Activated B cell treated with CpG ODN at 0.5 μM for 24 hours (primary cell): ENCODE measurements around the gene BZW1. TPM values are rescaled to one million over a fixed set of nuclear protein-coding genes. Genes with fewer than 3 reads are reported as not detected.
"Not testable (repeated sequence)": the region's sequence is repeated elsewhere in the genome, so short reads cannot be mapped to it uniquely, and the experiment has no call there.

Experiments
- ATAC-seq: fragments of 200-7000 bp; cut with Tn5 transposase; one replicate; pipeline ENCODE4 v1.10.0; 2021; ENCODE audit warnings: low read depth, mild to moderate bottlenecking, moderate library complexity
- CTCF ChIA-PET: fragments of 350-600 bp; sonication (Branson Sonifier 250); formaldehyde crosslinking; loops from one replicate; lab custom pipeline; 2021; ENCODE audit warnings: antibody characterized with exemption; lab: Charles Lee
- POLR2A ChIA-PET: fragments of 350-600 bp; sonication (Branson Sonifier 250); formaldehyde crosslinking; loops from one replicate; lab custom pipeline; 2021; ENCODE audit warnings: antibody characterized with exemption; lab: Charles Lee
- DNase-seq: peaks from one replicate; pipeline ENCODE4 v3.0.0; 2022
- H3K27ac Mint-ChIP-seq: one replicate; pipeline ENCODE4 v1.8.0; 2020; ENCODE audit warnings: mixed read lengths
- H3K27me3 Mint-ChIP-seq: one replicate; pipeline ENCODE4 v1.8.0; 2021; ENCODE audit warnings: mixed read lengths
- H3K36me3 Mint-ChIP-seq: one replicate; pipeline ENCODE4 v1.8.0; 2021; ENCODE audit warnings: low read depth, mixed read lengths
- H3K4me1 Mint-ChIP-seq: one replicate; pipeline ENCODE4 v1.8.0; 2021; ENCODE audit warnings: mixed read lengths
- H3K4me3 Mint-ChIP-seq: one replicate; pipeline ENCODE4 v1.8.0; 2020; ENCODE audit warnings: mild to moderate bottlenecking, mixed read lengths
- H3K9me3 Mint-ChIP-seq: one replicate; pipeline ENCODE4 v1.8.0; 2020; ENCODE audit warnings: mixed read lengths
- CTCF ChIP-seq: fragments of 200-600 bp; IDR thresholded peaks from one replicate; pipeline ENCODE4 v1.8.0; 2022; ENCODE audit warnings: antibody characterized with exemption, mild to moderate bottlenecking
- intact Hi-C: fragments of 100-400 bp; cut with micrococcal nuclease; formaldehyde crosslinking; loops from one replicate; pipeline ENCODE4 v1.15.1; 2024
- total RNA-seq: library from RNA; stranded (reverse); gene quantifications from 2 replicates; pipeline ENCODE4 v1.2.3, GENCODE V29; 2022

BZW1 gene
- total RNA-seq, 1 donor from 2014 or later: 197 TPM

GRCh38 chr2:200796561-200796960, 15.1 kb upstream of the BZW1 start:
- ChIA-PET CTCF (no interaction called here), POLR2A (no interaction called here)
- ATAC-seq (no peak), DNase-seq (no peak)
- H3K4me1 Mint-ChIP-seq: no peaks in the 10 kb centered on the region
- no peak for TF ChIP-seq CTCF
- peaks cover 2% of the 10 kb centered on the region for H3K36me3 Mint-ChIP-seq
- H3K9me3 Mint-ChIP-seq: peaks cover 2% of the 10 kb centered on the region
- no peak overlapping the region for H3K27ac Mint-ChIP-seq
- no peaks in the 10 kb centered on the region for H3K27me3 Mint-ChIP-seq
- H3K4me3 Mint-ChIP-seq: no peak overlapping the region
- intact Hi-C loops: no loop called here

- DNase-seq (no peak), ATAC-seq (no peak)
- TF ChIP-seq CTCF: no peak
- Mint-ChIP-seq H3K36me3 (peaks cover 2% of the 10 kb centered on the region), H3K4me3 (no peak overlapping the region), H3K9me3 (peaks cover 4% of the 10 kb centered on the region), H3K4me1 (no peaks in the 10 kb centered on the region), H3K27me3 (no peaks in the 10 kb centered on the region), H3K27ac (no peak overlapping the region)
- intact Hi-C loops: no loop called here
- ChIA-PET CTCF (no interaction called here), POLR2A (no interaction called here)
These were observed 14.4 kb upstream of the BZW1 start for GRCh38 chr2:200797242-200797770.

GRCh38 chr2:200798514-200798913, 13.2 kb upstream of the BZW1 start:
- no peak for TF ChIP-seq CTCF
- H3K27me3 Mint-ChIP-seq: no peaks in the 10 kb centered on the region
- H3K27ac Mint-ChIP-seq: no peak overlapping the region
- ATAC-seq: no peak
- peaks cover 2% of the 10 kb centered on the region for H3K36me3 Mint-ChIP-seq
- H3K4me3 Mint-ChIP-seq: no peak overlapping the region
- no peak for DNase-seq
- CTCF ChIA-PET: no interaction called here
- H3K4me1 Mint-ChIP-seq: no peaks in the 10 kb centered on the region
- POLR2A ChIA-PET: no interaction called here
- intact Hi-C loops: no loop called here
- peaks cover 4% of the 10 kb centered on the region for H3K9me3 Mint-ChIP-seq

GRCh38 chr2:200800458-200800857, 11.3 kb upstream of the BZW1 start:
- H3K9me3 Mint-ChIP-seq: peaks cover 4% of the 10 kb centered on the region
- ATAC-seq: no peak

GRCh38 chr2:200801431-200801830, 10.3 kb upstream of the BZW1 start:
- CTCF ChIA-PET: not testable (repeated sequence)

More at GRCh38 chr2:200800458-200800857, 11.3 kb upstream of the BZW1 start:
- Mint-ChIP-seq H3K4me3 (no peak overlapping the region), H3K27ac (no peak overlapping the region), H3K4me1 (no peaks in the 10 kb centered on the region), H3K36me3 (peaks cover 2% of the 10 kb centered on the region), H3K27me3 (no peaks in the 10 kb centered on the region)
- ChIA-PET CTCF (no interaction called here), POLR2A (no interaction called here)
- DNase-seq: no peak
- TF ChIP-seq CTCF: no peak
- intact Hi-C loops: no loop called here

More at GRCh38 chr2:200801431-200801830, 10.3 kb upstream of the BZW1 start:
- H3K27me3 Mint-ChIP-seq, H3K4me3 Mint-ChIP-seq, H3K36me3 Mint-ChIP-seq, intact Hi-C loops, DNase-seq, H3K9me3 Mint-ChIP-seq, POLR2A ChIA-PET, H3K27ac Mint-ChIP-seq, H3K4me1 Mint-ChIP-seq, ATAC-seq: not testable (repeated sequence)
